ENCODE measurements around the gene SUSD1. TPM values are rescaled to one million over a fixed set of nuclear protein-coding genes. Genes with fewer than 3 reads are reported as not detected.

Gene SUSD1
- total and polyA plus RNA-seq, 9 of the 15 experiments (the other 6 are each of a cell fraction or from before 2014, with no cell fraction given) = 10.9 to 44.4 (median 36.1) TPM

GRCh38 chr9:112169368-112169767, 5.7 kb downstream of the SUSD1 start:
- TF ChIP-seq, protein P1, sequence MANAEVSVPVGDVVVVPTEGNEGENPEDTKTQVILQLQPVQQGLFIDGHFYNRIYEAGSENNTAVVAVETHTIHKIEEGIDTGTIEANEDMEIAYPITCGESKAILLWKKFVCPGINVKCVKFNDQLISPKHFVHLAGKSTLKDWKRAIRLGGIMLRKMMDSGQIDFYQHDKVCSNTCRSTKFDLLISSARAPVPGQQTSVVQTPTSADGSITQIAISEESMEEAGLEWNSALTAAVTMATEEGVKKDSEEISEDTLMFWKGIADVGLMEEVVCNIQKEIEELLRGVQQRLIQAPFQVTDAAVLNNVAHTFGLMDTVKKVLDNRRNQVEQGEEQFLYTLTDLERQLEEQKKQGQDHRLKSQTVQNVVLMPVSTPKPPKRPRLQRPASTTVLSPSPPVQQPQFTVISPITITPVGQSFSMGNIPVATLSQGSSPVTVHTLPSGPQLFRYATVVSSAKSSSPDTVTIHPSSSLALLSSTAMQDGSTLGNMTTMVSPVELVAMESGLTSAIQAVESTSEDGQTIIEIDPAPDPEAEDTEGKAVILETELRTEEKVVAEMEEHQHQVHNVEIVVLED (CRISPR knock-in tag; IDR thresholded peaks at IDR 0.05) = no peak
- no peak for TF ChIP-seq ZNF197 (CRISPR knock-in tag; IDR thresholded peaks at IDR 0.05; ENCODE audit: low read depth)
- TF ChIP-seq ATF1 (CRISPR knock-in tag; IDR thresholded peaks at IDR 0.05) = no peak
- no peak for TF ChIP-seq ATF1 (tag; IDR thresholded peaks at IDR 0.05)
- TF ChIP-seq CBX1 (IDR thresholded peaks at IDR 0.05; ENCODE audit: low read depth) = no peak
- TF ChIP-seq FOXP1 (CRISPR knock-in tag; IDR thresholded peaks at IDR 0.05) = no peak
- no peak for TF ChIP-seq ARHGAP35 (IDR thresholded peaks at IDR 0.05; ENCODE audit: partially characterized antibody)
- no peak for TF ChIP-seq ZNF24 (IDR thresholded peaks at IDR 0.05)
- TF ChIP-seq CHD2 (IDR thresholded peaks at IDR 0.05; ENCODE audit: low read depth, low read length) = no peak
- no peak for TF ChIP-seq ZNF184 (CRISPR knock-in tag; IDR thresholded peaks at IDR 0.05)
- TF ChIP-seq MTF1 (CRISPR knock-in tag; IDR thresholded peaks at IDR 0.05; ENCODE audit: borderline replicate concordance) = no peak
- no peak for TF ChIP-seq SAFB (IDR thresholded peaks at IDR 0.05; ENCODE audit: borderline replicate concordance, low read depth, low read length)
- TF ChIP-seq POLR3A (IDR thresholded peaks at IDR 0.05; ENCODE audit: borderline replicate concordance, extremely low read depth, insufficient read depth, insufficient read length) = no peak
- no peak for TF ChIP-seq ZNF551 (CRISPR knock-in tag; IDR thresholded peaks at IDR 0.05)
- TF ChIP-seq RFX7 (CRISPR knock-in tag; IDR thresholded peaks at IDR 0.05) = no peak
- TF ChIP-seq E2F3 (CRISPR knock-in tag; IDR thresholded peaks at IDR 0.05) = no peak
- TF ChIP-seq ZNF507 (tag; conservative IDR thresholded peaks at IDR 0.05) = no peak
- TF ChIP-seq HMG20A (CRISPR knock-in tag; conservative IDR thresholded peaks at IDR 0.05) = no peak
- no peak overlapping the region for H3K4me3 ChIP-seq
- WGBS (ENCODE audit: insufficient coverage, low coverage, missing lambda C conversion rate) = 58% methylated on average over 5 of the region's 6 CpGs
- H3K4me1 ChIP-seq (replicated peaks in 1 of 2; ENCODE audit: control insufficient read depth in 2 of 2, insufficient read depth in 2 of 2, low read length in 2 of 2) = peaks cover 24 to 59% of the 10 kb centered on the region in 2 experiments
- H3K79me2 ChIP-seq (ENCODE audit: control insufficient read depth, insufficient read depth, low read length) = peaks cover 99% of the 10 kb centered on the region
- ChIA-PET CTCF (ENCODE audit: low intra/inter-chr PET ratio) (no interaction called here), POLR2A (interaction anchor here (2.5 kb wide), 1 partner anchor 11 kb away, joined by 14 read pairs; no protein-coding TSS in a partner anchor)
- ATAC-seq (no peak), FAIRE-seq (no peak), DNase-seq (ENCODE audit: extremely low read depth in 1 of 4, low spot score in 3 of 4) (no peak)
- no peak overlapping the region for H3K4me2 ChIP-seq (ENCODE audit: insufficient read depth, low read length)
- H3K27me3 ChIP-seq (ENCODE audit: control insufficient read depth in 2 of 2, insufficient read depth in 2 of 2, low read length in 2 of 2) = no peaks in the 10 kb centered on the region
- H3K9me1 ChIP-seq (ENCODE audit: control insufficient read depth, insufficient read depth, low read length) = no peaks in the 10 kb centered on the region
- H3K9me3 ChIP-seq (replicated peaks; ENCODE audit: control insufficient read depth, insufficient read depth, low read depth, low read length) = no peaks in the 10 kb centered on the region
- H4K20me1 ChIP-seq (replicated peaks; ENCODE audit: control insufficient read depth, insufficient read depth, low read length) = peaks cover 13% of the 10 kb centered on the region; the same call in 1 of the 2 replicates
- H2AFZ ChIP-seq (ENCODE audit: low read depth, low read length) = no peak overlapping the region
- H3K27ac ChIP-seq (ENCODE audit: extremely low read depth, low read depth, low read length) = no peak overlapping the region
- no TSS peak for BruUV-seq (replicated peaks)
- in situ Hi-C loops (cut with MboI) = no loop called here
- H3K36me3 ChIP-seq (ENCODE audit: control insufficient read depth, insufficient read depth, low read length) = peaks cover 72% of the 10 kb centered on the region
- intact Hi-C loops (cut with micrococcal nuclease) = no loop called here
- H3K9ac ChIP-seq (ENCODE audit: insufficient read depth in 1 of 2, low read depth in 2 of 2, low read length in 2 of 2) = no peak overlapping the region; a peak in 1 of 4 replicates

Measured in K562 (cell line).